GM19455 (cell line): Measurements from ENCODE around the gene UQCRFS1.

Experiments
- ATAC-seq: cut with Tn5 transposase; IDR thresholded peaks from one replicate; pipeline ENCODE4 v1.9.1; 2021; ENCODE audit not compliant: unreplicated experiment

The UQCRFS1 gene

GRCh38 chr19:29170554-29170953 is 42.4 kb downstream of the UQCRFS1 start:
- ATAC-seq = no peak

DNA sequence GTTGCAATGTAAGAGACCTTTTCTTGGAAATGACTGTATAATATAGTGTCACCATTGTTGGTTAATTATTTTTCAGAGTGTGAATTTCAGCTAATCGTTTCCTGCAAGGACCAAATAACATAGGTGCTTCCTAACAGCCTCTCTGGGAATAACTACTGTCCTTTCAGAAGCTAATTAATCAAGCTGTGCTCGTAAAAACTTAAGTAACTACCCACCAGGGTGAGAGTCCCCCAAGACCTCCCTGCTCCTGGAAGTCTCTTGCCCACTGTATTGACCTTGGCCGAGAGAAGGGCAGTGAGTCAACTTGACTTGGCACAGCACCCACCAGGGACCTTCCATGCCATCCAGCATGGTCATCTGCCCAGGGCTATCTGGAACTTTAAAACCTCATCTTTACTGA is 50.3 kb downstream of the UQCRFS1 start:
- no peak for ATAC-seq

GRCh38 chr19:29155683-29156082 is 57.3 kb downstream of the UQCRFS1 start:
- no peak for ATAC-seq
